Aorta (tissue), 5 donors: ENCODE data around the gene ATG101. TPM values are rescaled to one million over a fixed set of nuclear protein-coding genes. Genes with fewer than 3 reads are reported as not detected.

Source experiments
- ATAC-seq: fragments of 200-7000 bp; cut with Tn5 transposase; one replicate; pipeline ENCODE4 v1.9.1; 2022; ENCODE audit warnings: moderate library complexity; ENCODE audit not compliant: low FRiP score
- DNase-seq, 2 donors: peaks; one replicate each; pipeline ENCODE4 v3.0.0-alpha.2; 2020
- H3K27ac ChIP-seq, 2 donors: one replicate each; pipeline ENCODE4 v1.5.1; 2013; ENCODE audit warnings: low read length in 2 of 2, mild to moderate bottlenecking in 2 of 2, moderate library complexity in 2 of 2, control low read depth in 1 of 2, inconsistent platforms in 1 of 2, low read depth in 1 of 2
- H3K27me3 ChIP-seq, 2 donors: one replicate each; pipeline ENCODE4 v1.6.1; 2013; ENCODE audit warnings: control low read depth in 1 of 2, low read length in 1 of 2, mild to moderate bottlenecking in 1 of 2, moderate library complexity in 1 of 2; ENCODE audit not compliant: insufficient read depth in 2 of 2, control insufficient read depth in 1 of 2
- H3K36me3 ChIP-seq, 2 donors: one replicate each; pipeline ENCODE4 v1.6.1; 2013; ENCODE audit warnings: control low read depth in 1 of 2, low read length in 1 of 2, mild to moderate bottlenecking in 1 of 2; ENCODE audit not compliant: insufficient read depth in 2 of 2, control insufficient read depth in 1 of 2
- H3K4me1 ChIP-seq, 2 donors: one replicate each; pipeline ENCODE4 v1.6.1; 2013; ENCODE audit warnings: low read length in 2 of 2, control low read depth in 1 of 2, mild to moderate bottlenecking in 1 of 2, moderate library complexity in 1 of 2; ENCODE audit not compliant: insufficient read depth in 2 of 2, control insufficient read depth in 1 of 2
- H3K4me3 ChIP-seq, 2 donors: one replicate each; pipeline ENCODE4 v1.5.1; 2013; ENCODE audit warnings: low read length in 2 of 2, control low read depth in 1 of 2, mild to moderate bottlenecking in 1 of 2
- H3K9me3 ChIP-seq: one replicate; pipeline ENCODE4 v1.6.1; 2013; ENCODE audit warnings: mild to moderate bottlenecking, low read length; ENCODE audit not compliant: control insufficient read depth
- WGBS, 2 donors: extraction: QIAGEN DNeasy Blood & Tissue Kit; methylation state at CpG; one replicate each; pipeline ENCODE4 v1.1.7; 2013; 5-methylcytosine and 5-hydroxymethylcytosine counted together
- intact Hi-C, 2 donors: fragments of 100-400 bp; cut with DNase I; formaldehyde crosslinking; loops; one replicate each; pipeline versions ENCODE4 v1.14.2 to v1.15.0; 2022
- polyA plus RNA-seq, 2 donors: library from polyadenylated mRNA; stranded (reverse); fragments of 200-250 nt; gene quantifications; one replicate each; pipeline ENCODE4 v1.2.3, GENCODE V29; 2013
- total RNA-seq, 2 donors: library from RNA; stranded (reverse); fragmentation: NEBNext Ultra II Directional; extraction: Animal tissue kit (Norgen Biotek cat#: 25700); gene quantifications; one replicate each; pipeline ENCODE4 v1.2.1, GENCODE V29; 2021
- donor health status: healthy with polysubstance abuse.
- donor health status: Bipolar disorder and iron deficiency.
- donor health status: DM: no; HTN: no; CAD: no.
- donor health status: DM: no; HTN: no; CAD: no.
- donor health status: DM: yes; HTN: yes; CAD: no.

The ATG101 gene
- total and polyA plus RNA-seq, 4 donors = 28.2 to 44.0 (median 36.5) TPM

GRCh38 chr12:52037248-52037861, 32.4 kb upstream of the ATG101 start:
- H3K36me3 ChIP-seq = no peaks in the 10 kb centered on the region
- no peaks in the 10 kb centered on the region for H3K27me3 ChIP-seq
- peak overlapping the region; percentile 91 to 99 for H3K27ac ChIP-seq
- DNase-seq (peak; percentile 85 to 92), ATAC-seq (peak; percentile 51)
- no peaks in the 10 kb centered on the region for H3K4me1 ChIP-seq
- intact Hi-C loops = no loop called here
- H3K9me3 ChIP-seq = no peaks in the 10 kb centered on the region
- H3K4me3 ChIP-seq = peak overlapping the region; percentile 51 to 87
- WGBS, 2 donors = 1% methylated on average over 44 to 59 of the region's 59 CpGs

GRCh38 chr12:52038447-52038846, 31.3 kb upstream of the ATG101 start:
- intact Hi-C loops = no loop called here
- DNase-seq = peak in 1 of 2 donors; percentile 71
- ATAC-seq = no peak

GRCh38 chr12:52041035-52041434, 28.7 kb upstream of the ATG101 start:
- Histone ChIP-seq H3K27ac (peak overlapping the region in 1 of 2 donors; percentile 97), H3K4me1 (no peaks in the 10 kb centered on the region), H3K9me3 (no peaks in the 10 kb centered on the region), H3K36me3 (no peaks in the 10 kb centered on the region), H3K27me3 (no peaks in the 10 kb centered on the region), H3K4me3 (no peak overlapping the region)
- intact Hi-C loops = no loop called here
- 81% methylated on average over 3 of the region's 3 CpGs for WGBS, 2 donors
- DNase-seq = no peak
- no peak for ATAC-seq

More at GRCh38 chr12:52038447-52038846, 31.3 kb upstream of the ATG101 start:
- Histone ChIP-seq H3K36me3 (no peaks in the 10 kb centered on the region), H3K27me3 (no peaks in the 10 kb centered on the region), H3K9me3 (no peaks in the 10 kb centered on the region), H3K4me3 (no peak overlapping the region), H3K27ac (peak overlapping the region in 1 of 2 donors; percentile 73), H3K4me1 (no peaks in the 10 kb centered on the region)
- WGBS, 2 donors = 38 to 39% methylated on average over 6 of the region's 6 CpGs

- Histone ChIP-seq H3K27ac (peak overlapping the region in 1 of 2 donors; percentile 97), H3K4me1 (no peaks in the 10 kb centered on the region), H3K27me3 (no peaks in the 10 kb centered on the region), H3K4me3 (no peak overlapping the region), H3K9me3 (no peaks in the 10 kb centered on the region), H3K36me3 (no peaks in the 10 kb centered on the region)
- intact Hi-C loops = no loop called here
- DNase-seq (peak; percentile 67 to 86), ATAC-seq (no peak)
- WGBS, 2 donors = 46 to 48% methylated on average over 6 of the region's 6 CpGs
These were observed 28.1 kb upstream of the ATG101 start for GRCh38 chr12:52041695-52042123.

- peak in 1 of 2 donors; percentile 55 for DNase-seq
- peak; percentile 51 for ATAC-seq
- Histone ChIP-seq H3K27ac (peak overlapping the region; percentile 88 to 97), H3K9me3 (no peaks in the 10 kb centered on the region), H3K27me3 (no peaks in the 10 kb centered on the region), H3K4me1 (no peaks in the 10 kb centered on the region), H3K4me3 (no peak overlapping the region), H3K36me3 (no peaks in the 10 kb centered on the region)
- 19 to 29% methylated on average over 8 of the region's 8 CpGs for WGBS, 2 donors
- intact Hi-C loops = no loop called here
These were observed 26.9 kb upstream of the ATG101 start for GRCh38 chr12:52042706-52043385.

GRCh38 chr12:52043386-52044212, 26.2 kb upstream of the ATG101 start:
- no peaks in the 10 kb centered on the region for H3K36me3 ChIP-seq
- H3K4me3 ChIP-seq = no peak overlapping the region
- ATAC-seq (peak; percentile 66), DNase-seq (peak; percentile 84 to 95)
- intact Hi-C loops = no loop called here
- H3K9me3 ChIP-seq = no peaks in the 10 kb centered on the region
- H3K4me1 ChIP-seq = no peaks in the 10 kb centered on the region
- WGBS, 2 donors = 7 to 10% methylated on average over 21 of the region's 21 CpGs
- no peaks in the 10 kb centered on the region for H3K27me3 ChIP-seq
- peak overlapping the region; percentile 88 to 97 for H3K27ac ChIP-seq

- ATAC-seq (peak; percentile 87), DNase-seq (peak; percentile 91 to 96)
- Histone ChIP-seq H3K9me3 (no peaks in the 10 kb centered on the region), H3K4me3 (no peak overlapping the region), H3K36me3 (no peaks in the 10 kb centered on the region), H3K27ac (peak overlapping the region; percentile 88 to 97), H3K27me3 (no peaks in the 10 kb centered on the region), H3K4me1 (no peaks in the 10 kb centered on the region)
- intact Hi-C loops = no loop called here
- 7 to 10% methylated on average over 18 of the region's 18 CpGs for WGBS, 2 donors
These were observed 25.3 kb upstream of the ATG101 start for GRCh38 chr12:52044292-52044983.

- Histone ChIP-seq H3K27ac (no peak overlapping the region), H3K36me3 (no peaks in the 10 kb centered on the region), H3K9me3 (no peaks in the 10 kb centered on the region), H3K4me3 (no peak overlapping the region), H3K4me1 (no peaks in the 10 kb centered on the region), H3K27me3 (no peaks in the 10 kb centered on the region)
- intact Hi-C loops = no loop called here
- no peak for ATAC-seq
- DNase-seq = peak in 1 of 2 donors; percentile 77
- 51 to 62% methylated on average over 4 of the region's 4 CpGs for WGBS, 2 donors
These were observed 24.0 kb upstream of the ATG101 start for GRCh38 chr12:52045794-52046199.
